GM23338 (cell line): Measurements from ENCODE around the gene IFNLR1. TPM values are rescaled to one million over a fixed set of nuclear protein-coding genes. Genes with fewer than 3 reads are reported as not detected.

Experiments used
- ATAC-seq: fragments of 200-7000 bp; cut with Tn5 transposase; 3 replicates; pipeline ENCODE4 v1.9.1; 2020
- DNase-seq: peaks from one replicate; pipeline ENCODE4 v3.0.0-alpha.2; 2015; ENCODE audit warnings: low spot score
- H2AFZ ChIP-seq: fragments of 200-600 bp; sonication (generic); 2 replicates; pipeline ENCODE4 v1.8.0; 2016; ENCODE audit warnings: antibody characterized with exemption, mild to moderate bottlenecking, moderate library complexity
- H3F3A ChIP-seq: fragments of 200-600 bp; sonication (generic); replicated peaks from 2 replicates; pipeline ENCODE4 v1.8.0; 2017; ENCODE audit warnings: antibody characterized with exemption, mixed run types, low read depth
- H3K27ac ChIP-seq: fragments of 200-600 bp; sonication (generic); 2 replicates; pipeline ENCODE4 v1.6.1; 2016; ENCODE audit warnings: low read depth
- H3K27me3 ChIP-seq: fragments of 200-600 bp; sonication (generic); 2 replicates; pipeline ENCODE4 v1.8.0; 2016; ENCODE audit warnings: mild to moderate bottlenecking, mixed run types, moderate library complexity; ENCODE audit not compliant: insufficient read depth
- H3K36me3 ChIP-seq: fragments of 200-600 bp; sonication (generic); 2 replicates; pipeline ENCODE4 v1.8.0; 2016; ENCODE audit warnings: mild to moderate bottlenecking; ENCODE audit not compliant: insufficient read depth
- H3K4me1 ChIP-seq: fragments of 200-600 bp; sonication (generic); 2 replicates; pipeline ENCODE4 v1.8.0; 2016; ENCODE audit warnings: mild to moderate bottlenecking, moderate library complexity; ENCODE audit not compliant: insufficient read depth
- H3K4me2 ChIP-seq: fragments of 200-600 bp; sonication (generic); 2 replicates; pipeline ENCODE4 v1.7.1; 2017; ENCODE audit warnings: mixed run types
- H3K4me3 ChIP-seq: fragments of 200-600 bp; sonication (generic); 2 replicates; pipeline ENCODE4 v1.6.1; 2016; ENCODE audit warnings: mixed run types
- H3K79me2 ChIP-seq: fragments of 200-600 bp; sonication (generic); replicated peaks from 2 replicates; pipeline ENCODE4 v1.8.0; 2017; ENCODE audit warnings: mild to moderate bottlenecking; ENCODE audit not compliant: insufficient read depth
- H3K9me2 ChIP-seq: fragments of 200-600 bp; sonication (generic); 2 replicates; pipeline ENCODE4 v1.8.0; 2017; ENCODE audit not compliant: insufficient read depth
- H4K20me1 ChIP-seq: fragments of 200-600 bp; sonication (generic); replicated peaks from 2 replicates; pipeline ENCODE4 v1.8.0; 2017; ENCODE audit warnings: mild to moderate bottlenecking; ENCODE audit not compliant: insufficient read depth
- H3K27ac Mint-ChIP-seq: 2 replicates; pipeline ENCODE4 v1.8.0; 2020; ENCODE audit warnings: inconsistent platforms, mild to moderate bottlenecking, moderate library complexity, mixed read lengths
- H3K27me3 Mint-ChIP-seq: 3 replicates; pipeline ENCODE4 v1.8.0; 2022; ENCODE audit warnings: low read depth, mild to moderate bottlenecking, moderate library complexity, mixed read lengths, inconsistent platforms; ENCODE audit not compliant: insufficient read depth, poor library complexity
- H3K36me3 Mint-ChIP-seq: 3 replicates; pipeline ENCODE4 v1.8.0; 2021; ENCODE audit warnings: low read depth, mild to moderate bottlenecking, inconsistent platforms, moderate library complexity, mixed read lengths
- H3K4me1 Mint-ChIP-seq: 3 replicates; pipeline ENCODE4 v1.8.0; 2020; ENCODE audit warnings: mild to moderate bottlenecking, inconsistent platforms, mixed read lengths
- H3K4me3 Mint-ChIP-seq: 3 replicates; pipeline ENCODE4 v1.8.0; 2021; ENCODE audit warnings: moderate library complexity, mild to moderate bottlenecking, inconsistent platforms, mixed read lengths
- H3K9me3 Mint-ChIP-seq: 3 replicates; pipeline ENCODE4 v1.8.0; 2020; ENCODE audit warnings: moderate library complexity, mild to moderate bottlenecking, inconsistent platforms, mixed read lengths
- CTCF ChIP-seq, 2 experiments: fragments of 200-600 bp in 1 of 2; sonication (generic) in 1 of 2; conservative IDR thresholded peaks; 2 replicates each; pipeline versions ENCODE4 v1.5.1 to v1.6.1; 2016 to 2017; ENCODE audit warnings: antibody characterized with exemption in 2 of 2, low read depth in 2 of 2, mild to moderate bottlenecking in 2 of 2, moderate library complexity in 1 of 2
- ETS1 ChIP-seq: IDR thresholded peaks from 2 replicates; pipeline ENCODE4 v1.6.1; 2016; ENCODE audit warnings: antibody characterized with exemption
- EZH2phosphoT487 ChIP-seq: fragments of 200-600 bp; sonication (generic); IDR thresholded peaks from one replicate; pipeline ENCODE4 v1.8.1; 2018; ENCODE audit warnings: antibody characterized with exemption; ENCODE audit not compliant: unreplicated experiment
- JUNB ChIP-seq: IDR thresholded peaks from one replicate; pipeline ENCODE4 v1.6.1; 2016; ENCODE audit warnings: antibody characterized with exemption; ENCODE audit not compliant: unreplicated experiment
- POLR2AphosphoS5 ChIP-seq: IDR thresholded peaks from 2 replicates; pipeline ENCODE4 v1.6.1; 2016; ENCODE audit warnings: antibody characterized with exemption, low read depth
- STAT1 ChIP-seq: IDR thresholded peaks from one replicate; pipeline ENCODE4 v1.6.1; 2016; ENCODE audit warnings: antibody characterized with exemption; ENCODE audit not compliant: unreplicated experiment
- ZNF331 ChIP-seq: fragments of 250-450 bp; sonication (Bioruptor Pico); IDR thresholded peaks from 2 replicates; pipeline ENCODE4 v1.5.0; 2020; ENCODE audit warnings: low read depth, mild to moderate bottlenecking, moderate library complexity
- ZNF462 ChIP-seq: fragments of 250-450 bp; sonication (Bioruptor Pico); IDR thresholded peaks from 2 replicates; pipeline ENCODE4 v1.5.0; 2020; ENCODE audit warnings: mild to moderate bottlenecking, moderate library complexity
- polyA plus RNA-seq: library from polyadenylated mRNA; unstranded; fragments of >200 nt; fragmentation: Nextera tagmentation; extraction: Ambion mirVana; gene quantifications from 2 replicates; pipeline ENCODE4 v1.2.1, GENCODE V29; 2016
- total RNA-seq: library from RNA; depleted of rRNA; stranded (reverse); fragments of >200 nt; shearing (Covaris generic); gene quantifications from 2 replicates; pipeline ENCODE4 v1.2.3, GENCODE V29; 2014
- TF ChIP-seq, protein P1 (sequence below): IDR thresholded peaks from one replicate; pipeline ENCODE4 v1.6.1; 2018; ENCODE audit warnings: antibody characterized with exemption; ENCODE audit not compliant: unreplicated experiment

IFNLR1 gene
- total and polyA plus RNA-seq, 2 experiments from 2014 or later: 4.2 to 6.2 TPM

DNA sequence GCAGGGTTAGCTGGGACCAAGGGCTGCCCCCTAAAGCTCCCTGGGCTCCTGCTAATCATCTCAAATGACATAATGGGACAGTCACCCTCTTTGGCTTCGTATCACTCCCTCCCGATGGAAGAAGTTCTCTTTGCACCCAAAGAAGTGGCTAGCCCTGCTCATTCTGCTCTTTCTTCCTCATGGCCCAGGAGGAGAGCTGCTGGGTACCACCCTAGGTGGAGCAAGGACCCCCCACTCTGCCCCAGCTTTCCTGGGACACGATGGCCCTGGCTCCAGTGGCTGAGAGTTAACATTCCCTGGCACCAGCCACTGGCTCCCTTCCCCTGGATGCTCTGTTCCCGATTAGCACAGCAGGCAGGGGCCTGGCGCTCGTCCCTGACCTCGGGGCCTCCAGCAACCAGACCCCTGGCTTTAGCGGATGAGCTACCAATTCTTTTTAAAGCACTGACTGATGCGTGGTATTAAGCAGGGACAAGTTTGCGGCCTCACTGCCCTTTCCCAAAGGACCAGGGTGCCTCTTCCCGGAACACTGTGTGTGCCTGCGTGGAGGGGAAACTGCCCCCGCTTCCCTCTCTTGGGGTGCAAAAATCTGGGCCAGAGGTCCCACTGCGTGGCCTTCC is 76.3 kb downstream of the IFNLR1 start:
- no peak overlapping the region for H3K4me3 Mint-ChIP-seq

More for the DNA sequence above, 76.3 kb downstream of the IFNLR1 start:
- ATAC-seq (no peak), DNase-seq (no peak)
- Histone ChIP-seq H3K4me1 (peaks cover 23% of the 10 kb centered on the region), H3K9me2 (no peaks in the 10 kb centered on the region), H3K4me3 (no peak overlapping the region), H3K36me3 (no peaks in the 10 kb centered on the region), H2AFZ (peak overlapping the region; percentile 76; the same call in 1 of the 2 replicates), H4K20me1 (no peaks in the 10 kb centered on the region), H3K79me2 (no peaks in the 10 kb centered on the region), H3K27me3 (no peaks in the 10 kb centered on the region), H3F3A (no peaks in the 10 kb centered on the region), H3K4me2 (no peak overlapping the region), H3K27ac (no peak overlapping the region)
- Mint-ChIP-seq H3K27ac (no peak overlapping the region), H3K4me1 (peaks cover 36% of the 10 kb centered on the region), H3K9me3 (no peaks in the 10 kb centered on the region), H3K27me3 (peaks cover 21% of the 10 kb centered on the region), H3K36me3 (no peaks in the 10 kb centered on the region)
- no peak for TF ChIP-seq JUNB
- TF ChIP-seq ETS1: no peak
- TF ChIP-seq EZH2phosphoT487: no peak
- TF ChIP-seq ZNF331 (CRISPR knock-in tag): no peak
- TF ChIP-seq STAT1: no peak
- TF ChIP-seq CTCF (conservative IDR thresholded peaks at IDR 0.05; ENCODE audit: low read depth in 2 of 2): no peak
- TF ChIP-seq ZNF462 (CRISPR knock-in tag): no peak
- TF ChIP-seq, protein P1, sequence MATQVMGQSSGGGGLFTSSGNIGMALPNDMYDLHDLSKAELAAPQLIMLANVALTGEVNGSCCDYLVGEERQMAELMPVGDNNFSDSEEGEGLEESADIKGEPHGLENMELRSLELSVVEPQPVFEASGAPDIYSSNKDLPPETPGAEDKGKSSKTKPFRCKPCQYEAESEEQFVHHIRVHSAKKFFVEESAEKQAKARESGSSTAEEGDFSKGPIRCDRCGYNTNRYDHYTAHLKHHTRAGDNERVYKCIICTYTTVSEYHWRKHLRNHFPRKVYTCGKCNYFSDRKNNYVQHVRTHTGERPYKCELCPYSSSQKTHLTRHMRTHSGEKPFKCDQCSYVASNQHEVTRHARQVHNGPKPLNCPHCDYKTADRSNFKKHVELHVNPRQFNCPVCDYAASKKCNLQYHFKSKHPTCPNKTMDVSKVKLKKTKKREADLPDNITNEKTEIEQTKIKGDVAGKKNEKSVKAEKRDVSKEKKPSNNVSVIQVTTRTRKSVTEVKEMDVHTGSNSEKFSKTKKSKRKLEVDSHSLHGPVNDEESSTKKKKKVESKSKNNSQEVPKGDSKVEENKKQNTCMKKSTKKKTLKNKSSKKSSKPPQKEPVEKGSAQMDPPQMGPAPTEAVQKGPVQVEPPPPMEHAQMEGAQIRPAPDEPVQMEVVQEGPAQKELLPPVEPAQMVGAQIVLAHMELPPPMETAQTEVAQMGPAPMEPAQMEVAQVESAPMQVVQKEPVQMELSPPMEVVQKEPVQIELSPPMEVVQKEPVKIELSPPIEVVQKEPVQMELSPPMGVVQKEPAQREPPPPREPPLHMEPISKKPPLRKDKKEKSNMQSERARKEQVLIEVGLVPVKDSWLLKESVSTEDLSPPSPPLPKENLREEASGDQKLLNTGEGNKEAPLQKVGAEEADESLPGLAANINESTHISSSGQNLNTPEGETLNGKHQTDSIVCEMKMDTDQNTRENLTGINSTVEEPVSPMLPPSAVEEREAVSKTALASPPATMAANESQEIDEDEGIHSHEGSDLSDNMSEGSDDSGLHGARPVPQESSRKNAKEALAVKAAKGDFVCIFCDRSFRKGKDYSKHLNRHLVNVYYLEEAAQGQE: no peak
- TF ChIP-seq POLR2AphosphoS5: no peak
